ENCODE measurements around the gene AFF4.

- TF ChIP-seq SUZ12 (IDR thresholded peaks at IDR 0.05; ENCODE audit: extremely low read depth, insufficient read depth, insufficient read length) (no peak), YY1 (IDR thresholded peaks at IDR 0.05; ENCODE audit: insufficient read depth, insufficient read length) (no peak)
Measured at GRCh38 chr5:132907161-132907560, 56.3 kb downstream of the AFF4 start.

Measured in NT2/D1 (cell line).